H9 (cell line): Measurements from ENCODE around the gene C10orf95. TPM values are rescaled to one million over a fixed set of nuclear protein-coding genes. Genes with fewer than 3 reads are reported as not detected.

Experiments
- DNase-seq: peaks from one replicate; pipeline ENCODE4 v3.0.0-alpha.2; 2017
- H2AFZ ChIP-seq: one replicate; pipeline ENCODE4 v1.6.1; 2013; ENCODE audit warnings: mild to moderate bottlenecking, low read length, control low read depth, moderate library complexity
- H2AK5ac ChIP-seq: 2 replicates; pipeline ENCODE4 v1.6.1; 2013; ENCODE audit warnings: low read length, control low read depth, mixed read lengths; ENCODE audit not compliant: insufficient read length
- H2BK120ac ChIP-seq: one replicate; pipeline ENCODE4 v1.6.1; 2013; ENCODE audit warnings: low read depth, mild to moderate bottlenecking, low read length, control low read depth, inconsistent platforms; ENCODE audit not compliant: poor library complexity, severe bottlenecking
- H2BK12ac ChIP-seq: 2 replicates; pipeline ENCODE4 v1.6.1; 2013; ENCODE audit warnings: low read length, control low read depth, mixed read lengths, low read depth; ENCODE audit not compliant: insufficient read length
- H2BK15ac ChIP-seq: 2 replicates; pipeline ENCODE4 v1.6.1; 2013; ENCODE audit warnings: low read depth, low read length, control low read depth
- H2BK20ac ChIP-seq: one replicate; pipeline ENCODE4 v1.6.1; 2013; ENCODE audit warnings: low read depth, mild to moderate bottlenecking, low read length, control low read depth, inconsistent platforms; ENCODE audit not compliant: poor library complexity, severe bottlenecking
- H2BK5ac ChIP-seq: 2 replicates; pipeline ENCODE4 v1.6.1; 2013; ENCODE audit warnings: low read length, control low read depth, mixed read lengths; ENCODE audit not compliant: insufficient read length
- H3K14ac ChIP-seq: 2 replicates; pipeline ENCODE4 v1.6.1; 2013; ENCODE audit warnings: low read length, control low read depth; ENCODE audit not compliant: insufficient read depth
- H3K18ac ChIP-seq: 2 replicates; pipeline ENCODE4 v1.6.1; 2013; ENCODE audit warnings: low read depth, mild to moderate bottlenecking, mixed read lengths, low read length, control low read depth; ENCODE audit not compliant: insufficient read length
- H3K23ac ChIP-seq: 2 replicates; pipeline ENCODE4 v1.6.1; 2013; ENCODE audit warnings: low read length, control low read depth, mixed read lengths, low read depth; ENCODE audit not compliant: insufficient read length
- H3K23me2 ChIP-seq: 2 replicates; pipeline ENCODE4 v1.6.1; 2013; ENCODE audit warnings: low read depth, mild to moderate bottlenecking, mixed read lengths, low read length, control low read depth; ENCODE audit not compliant: insufficient read length, poor library complexity, severe bottlenecking
- H3K27ac ChIP-seq: 2 replicates; pipeline ENCODE4 v1.5.1; 2013; ENCODE audit warnings: low read length, control low read depth, mixed read lengths, low read depth; ENCODE audit not compliant: insufficient read length
- H3K27me3 ChIP-seq: 2 replicates; pipeline ENCODE4 v1.6.1; 2013; ENCODE audit warnings: low read length, control low read depth, inconsistent platforms; ENCODE audit not compliant: insufficient read depth
- H3K4ac ChIP-seq: 2 replicates; pipeline ENCODE4 v1.6.1; 2013; ENCODE audit warnings: low read depth, mild to moderate bottlenecking, control low read depth, inconsistent platforms, low read length, moderate library complexity
- H3K4me1 ChIP-seq: 2 replicates; pipeline ENCODE4 v1.6.1; 2013; ENCODE audit warnings: low read length, control low read depth, inconsistent platforms; ENCODE audit not compliant: insufficient read depth
- H3K4me2 ChIP-seq: 2 replicates; pipeline ENCODE4 v1.6.1; 2013; ENCODE audit warnings: low read length, control low read depth, mixed read lengths; ENCODE audit not compliant: insufficient read length, insufficient read depth
- H3K56ac ChIP-seq: 2 replicates; pipeline ENCODE4 v1.6.1; 2013; ENCODE audit warnings: low read depth, mild to moderate bottlenecking, mixed read lengths, low read length, control low read depth; ENCODE audit not compliant: insufficient read length
- H3K79me1 ChIP-seq: 2 replicates; pipeline ENCODE4 v1.6.1; 2013; ENCODE audit warnings: low read depth, mild to moderate bottlenecking, moderate library complexity, low read length, control low read depth, inconsistent platforms; ENCODE audit not compliant: insufficient read depth, poor library complexity, severe bottlenecking
- H3K79me2 ChIP-seq: 2 replicates; pipeline ENCODE4 v1.6.1; 2013; ENCODE audit warnings: low read length, control low read depth, inconsistent platforms; ENCODE audit not compliant: insufficient read depth
- H3K9ac ChIP-seq: 2 replicates; pipeline ENCODE4 v1.6.1; 2013; ENCODE audit warnings: low read length, control low read depth, mixed read lengths; ENCODE audit not compliant: insufficient read length; ENCODE audit errors: extremely low read depth
- H3K9me3 ChIP-seq: one replicate; pipeline ENCODE4 v1.6.1; 2013; ENCODE audit warnings: low read depth, low read length, inconsistent platforms; ENCODE audit not compliant: control insufficient read depth
- H3T11ph ChIP-seq: one replicate; pipeline ENCODE4 v1.6.1; 2013; ENCODE audit warnings: mild to moderate bottlenecking, low read length, control low read depth, inconsistent platforms
- H4K20me1 ChIP-seq: one replicate; pipeline ENCODE4 v1.6.1; 2013; ENCODE audit not compliant: control insufficient read depth, insufficient read length, insufficient read depth
- H4K5ac ChIP-seq: 2 replicates; pipeline ENCODE4 v1.6.1; 2013; ENCODE audit warnings: low read depth, mild to moderate bottlenecking, mixed read lengths, low read length, control low read depth; ENCODE audit not compliant: insufficient read length
- H4K8ac ChIP-seq: replicated peaks from 2 replicates; pipeline ENCODE4 v1.6.1; 2013; ENCODE audit warnings: low read length, control low read depth, mixed read lengths, low read depth; ENCODE audit not compliant: insufficient read length
- H4K91ac ChIP-seq: 2 replicates; pipeline ENCODE4 v1.6.1; 2013; ENCODE audit warnings: low read depth, mild to moderate bottlenecking, moderate library complexity, mixed read lengths, low read length, control low read depth; ENCODE audit not compliant: insufficient read length
- H3K27ac Mint-ChIP-seq, 3 experiments: 2 replicates in 2 of 3; 3 replicates in 1 of 3; pipeline ENCODE4 v1.8.0; 2020 to 2021; ENCODE audit warnings: mixed read lengths in 3 of 3, mild to moderate bottlenecking in 1 of 3, moderate library complexity in 1 of 3
- H3K27me3 Mint-ChIP-seq: 2 replicates; pipeline ENCODE4 v1.8.0; 2021; ENCODE audit warnings: low read depth, mild to moderate bottlenecking, moderate library complexity, mixed read lengths
- H3K36me3 Mint-ChIP-seq, 3 experiments: 2 replicates in 2 of 3; 3 replicates in 1 of 3; pipeline ENCODE4 v1.8.0; 2020 to 2021; ENCODE audit warnings: low read depth in 3 of 3, mixed read lengths in 3 of 3; ENCODE audit not compliant: insufficient read depth in 1 of 3
- H3K4me1 Mint-ChIP-seq, 2 experiments: 2 replicates each; pipeline ENCODE4 v1.8.0; 2020; ENCODE audit warnings: mixed read lengths in 2 of 2
- H3K4me3 Mint-ChIP-seq, 2 experiments: 2 replicates in 1 of 2; 3 replicates in 1 of 2; pipeline ENCODE4 v1.8.0; 2020 to 2021; ENCODE audit warnings: mild to moderate bottlenecking in 2 of 2, mixed read lengths in 2 of 2, moderate library complexity in 1 of 2
- H3K9me3 Mint-ChIP-seq, 2 experiments: 2 replicates in 1 of 2; 3 replicates in 1 of 2; pipeline ENCODE4 v1.8.0; 2020; ENCODE audit warnings: mild to moderate bottlenecking in 2 of 2, mixed read lengths in 2 of 2, moderate library complexity in 1 of 2
- WGBS: extraction: QIAGEN DNeasy Blood & Tissue Kit; methylation state at CpG from one replicate; pipeline ENCODE4 v1.1.7; 2013; ENCODE audit warnings: missing lambda C conversion rate, low lambda C conversion rate, mixed read lengths; ENCODE audit not compliant: insufficient read length; ENCODE audit errors: extremely low coverage; 5-methylcytosine and 5-hydroxymethylcytosine counted together
- total RNA-seq: library from RNA; stranded (reverse); gene quantifications from 2 replicates; pipeline ENCODE4 v1.2.1, GENCODE V29; 2021
- TF ChIP-seq, protein P1 (sequence below): fragments of 200-600 bp; sonication (generic); conservative IDR thresholded peaks from 3 replicates; pipeline ENCODE4 v1.8.0; 2021; ENCODE audit warnings: antibody characterized with exemption, mild to moderate bottlenecking

The C10orf95 gene
- total RNA-seq, 1 experiment from 2014 or later = not detected

GRCh38 chr10:102497545-102497944 lies 46.2 kb upstream of the C10orf95 start:
- no peak overlapping the region for H2BK5ac ChIP-seq
- H3K79me2 ChIP-seq = peaks cover 3% of the 10 kb centered on the region; the same call in 1 of the 2 replicates
- no peak overlapping the region for H3K27ac ChIP-seq
- H3K23me2 ChIP-seq = peaks cover 3% of the 10 kb centered on the region
- no peak overlapping the region for H2BK20ac ChIP-seq
- H3K18ac ChIP-seq = no peak overlapping the region
- Mint-ChIP-seq H3K9me3 (no peaks in the 10 kb centered on the region), H3K36me3 (peaks cover 0 to 7% (median 0%) of the 10 kb centered on the region in 3 experiments; a peak in 2 of 7 replicates), H3K4me3 (no peak overlapping the region; a peak in 1 of 5 replicates), H3K27ac (no peak overlapping the region), H3K4me1 (no peaks in the 10 kb centered on the region; a peak in 1 of 4 replicates), H3K27me3 (no peaks in the 10 kb centered on the region)
- H3K4me2 ChIP-seq = no peak overlapping the region
- no peak for DNase-seq
- H2AK5ac ChIP-seq = no peak overlapping the region
- H4K5ac ChIP-seq = no peak overlapping the region
- no peak overlapping the region for H4K91ac ChIP-seq
- H3K56ac ChIP-seq = no peak overlapping the region
- H2BK12ac ChIP-seq = no peak overlapping the region
- no peak overlapping the region for H3K4ac ChIP-seq
- H2BK120ac ChIP-seq = no peak overlapping the region
- H3K23ac ChIP-seq = no peak overlapping the region
- H3T11ph ChIP-seq = no peak overlapping the region
- H2AFZ ChIP-seq = no peak overlapping the region
- WGBS = no CpG with 5 or more reads among the region's 1 CpG
- no peak overlapping the region for H2BK15ac ChIP-seq
- TF ChIP-seq, protein P1, sequence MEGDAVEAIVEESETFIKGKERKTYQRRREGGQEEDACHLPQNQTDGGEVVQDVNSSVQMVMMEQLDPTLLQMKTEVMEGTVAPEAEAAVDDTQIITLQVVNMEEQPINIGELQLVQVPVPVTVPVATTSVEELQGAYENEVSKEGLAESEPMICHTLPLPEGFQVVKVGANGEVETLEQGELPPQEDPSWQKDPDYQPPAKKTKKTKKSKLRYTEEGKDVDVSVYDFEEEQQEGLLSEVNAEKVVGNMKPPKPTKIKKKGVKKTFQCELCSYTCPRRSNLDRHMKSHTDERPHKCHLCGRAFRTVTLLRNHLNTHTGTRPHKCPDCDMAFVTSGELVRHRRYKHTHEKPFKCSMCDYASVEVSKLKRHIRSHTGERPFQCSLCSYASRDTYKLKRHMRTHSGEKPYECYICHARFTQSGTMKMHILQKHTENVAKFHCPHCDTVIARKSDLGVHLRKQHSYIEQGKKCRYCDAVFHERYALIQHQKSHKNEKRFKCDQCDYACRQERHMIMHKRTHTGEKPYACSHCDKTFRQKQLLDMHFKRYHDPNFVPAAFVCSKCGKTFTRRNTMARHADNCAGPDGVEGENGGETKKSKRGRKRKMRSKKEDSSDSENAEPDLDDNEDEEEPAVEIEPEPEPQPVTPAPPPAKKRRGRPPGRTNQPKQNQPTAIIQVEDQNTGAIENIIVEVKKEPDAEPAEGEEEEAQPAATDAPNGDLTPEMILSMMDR = no peak
- no peaks in the 10 kb centered on the region for H3K9me3 ChIP-seq
- no peak overlapping the region for H4K8ac ChIP-seq
- no peak overlapping the region for H3K9ac ChIP-seq
- no peak overlapping the region for H3K14ac ChIP-seq
- H3K79me1 ChIP-seq = peaks cover 11% of the 10 kb centered on the region
- no peaks in the 10 kb centered on the region for H3K4me1 ChIP-seq
- H4K20me1 ChIP-seq = no peaks in the 10 kb centered on the region
- H3K27me3 ChIP-seq = no peaks in the 10 kb centered on the region
